Measurements from ENCODE around the gene PTGR1. TPM values are rescaled to one million over a fixed set of nuclear protein-coding genes. Genes with fewer than 3 reads are reported as not detected.

Gene PTGR1
- total and polyA plus RNA-seq, 3 donors from 2014 or later, result 20.9 to 26.6 (median 20.9) TPM

DNA sequence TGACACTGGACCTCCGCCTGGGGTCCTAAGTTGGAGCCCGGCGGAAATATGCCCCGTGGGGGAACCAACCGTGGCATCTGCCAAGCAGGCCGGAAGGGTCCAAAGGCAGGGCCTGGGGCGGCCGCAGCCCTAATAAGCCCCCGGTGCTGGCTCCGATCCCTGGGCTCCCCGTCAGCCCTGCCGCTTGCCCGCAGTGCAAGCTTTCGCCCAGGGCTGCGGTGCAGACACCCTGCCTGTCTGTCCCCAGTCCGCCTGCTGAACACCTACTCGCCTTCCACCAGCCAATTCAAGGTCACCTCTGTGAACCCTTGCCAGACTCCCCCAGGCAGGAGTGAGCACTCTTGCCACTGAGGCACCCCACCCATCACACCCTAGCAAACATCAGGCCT is 502 bp upstream of the PTGR1 start:
- intact Hi-C loops (cut with DNase I; ENCODE audit: low total_unique reads), result no loop called here
- 13 to 20% methylated on average over 14 to 17 of the region's 17 CpGs for WGBS, 2 donors
- H3K27ac ChIP-seq, result peak overlapping the region; percentile 66 to 88
- H3K4me1 ChIP-seq, result peaks cover 9% of the 10 kb centered on the region
- TF ChIP-seq POLR2A (IDR thresholded peaks at IDR 0.05), result no peak
- no peak for TF ChIP-seq CTCF (IDR thresholded peaks at IDR 0.05)
- H3K9me3 ChIP-seq, result no peaks in the 10 kb centered on the region
- DNase-seq, result no peak
- no peaks in the 10 kb centered on the region for H3K27me3 ChIP-seq
- no peaks in the 10 kb centered on the region for H3K36me3 ChIP-seq (ENCODE audit: low read depth, missing control alignments)
- peak overlapping the region; percentile 85 to 86 for H3K4me3 ChIP-seq

GRCh38 chr9:111598733-111599091 is 735 bp downstream of the PTGR1 start:
- DNase-seq, result peak; percentile 46
- peaks cover 9% of the 10 kb centered on the region for H3K4me1 ChIP-seq
- peak overlapping the region; percentile 66 to 88 for H3K27ac ChIP-seq
- intact Hi-C loops (cut with DNase I; ENCODE audit: low total_unique reads), result no loop called here
- H3K27me3 ChIP-seq, result no peaks in the 10 kb centered on the region
- no peaks in the 10 kb centered on the region for H3K36me3 ChIP-seq (ENCODE audit: low read depth, missing control alignments)
- TF ChIP-seq POLR2A (IDR thresholded peaks at IDR 0.05) (no peak), CTCF (IDR thresholded peaks at IDR 0.05) (no peak)
- H3K4me3 ChIP-seq, result peak overlapping the region; percentile 85 to 86
- WGBS, 2 donors, result 1 to 2% methylated on average over 16 of the region's 16 CpGs
- no peaks in the 10 kb centered on the region for H3K9me3 ChIP-seq

DNA sequence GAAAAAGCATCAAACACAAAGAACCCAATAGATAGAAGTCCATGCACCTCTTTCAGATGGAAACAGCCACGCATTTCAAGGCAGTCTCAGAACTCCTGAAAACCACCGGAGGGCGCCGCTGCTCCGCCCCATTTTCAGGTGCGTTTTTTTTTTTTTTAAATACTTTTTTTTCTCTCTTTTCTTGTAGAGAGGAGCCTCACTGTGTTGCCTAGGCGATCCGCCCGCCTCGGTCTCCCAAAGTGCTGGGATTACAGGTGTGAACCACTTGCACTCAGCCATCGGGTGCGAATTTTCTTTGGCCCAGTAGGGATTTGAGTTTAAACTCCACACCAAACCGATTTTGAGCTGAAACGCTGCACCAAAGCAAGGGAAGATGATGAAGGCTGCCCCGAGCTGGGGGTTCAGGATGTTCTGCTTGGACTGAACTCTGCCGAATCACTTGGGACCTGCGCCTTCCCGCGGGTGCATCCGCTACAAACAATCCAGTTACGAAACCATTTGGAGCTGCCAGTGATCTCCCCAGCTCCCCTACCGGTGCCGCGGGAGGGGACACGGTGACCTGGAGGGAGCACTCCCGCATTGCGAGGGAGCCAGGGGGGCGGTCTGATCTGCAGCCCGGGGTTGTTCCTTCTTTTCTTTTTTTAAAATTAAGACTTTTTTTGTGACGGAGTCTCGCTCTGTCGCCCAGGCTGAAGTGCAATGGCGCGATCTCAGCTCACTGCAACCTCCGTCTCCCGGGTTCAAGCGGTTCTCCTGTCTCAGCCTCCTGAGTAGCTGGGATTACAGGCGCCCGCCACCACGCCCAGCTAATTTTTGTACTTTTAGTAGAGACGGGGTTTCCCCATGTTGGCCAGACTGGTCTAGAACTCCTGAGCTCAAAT is 1.4 kb downstream of the PTGR1 start:
- Histone ChIP-seq H3K4me1 (peaks cover 9% of the 10 kb centered on the region), H3K9me3 (no peaks in the 10 kb centered on the region), H3K27ac (peak overlapping the region; percentile 66 to 88), H3K36me3 (ENCODE audit: low read depth, missing control alignments) (no peaks in the 10 kb centered on the region), H3K4me3 (peak overlapping the region; percentile 85 to 86), H3K27me3 (no peaks in the 10 kb centered on the region)
- peak; percentile 73 for DNase-seq
- WGBS, 2 donors, result 1% methylated on average over 40 to 41 of the region's 41 CpGs
- no peak for TF ChIP-seq POLR2A (IDR thresholded peaks at IDR 0.05)
- TF ChIP-seq CTCF (IDR thresholded peaks at IDR 0.05), result peak in 2 of 3 experiments; percentile 45 to 47
- intact Hi-C loops (cut with DNase I; ENCODE audit: low total_unique reads), result no loop called here

DNA sequence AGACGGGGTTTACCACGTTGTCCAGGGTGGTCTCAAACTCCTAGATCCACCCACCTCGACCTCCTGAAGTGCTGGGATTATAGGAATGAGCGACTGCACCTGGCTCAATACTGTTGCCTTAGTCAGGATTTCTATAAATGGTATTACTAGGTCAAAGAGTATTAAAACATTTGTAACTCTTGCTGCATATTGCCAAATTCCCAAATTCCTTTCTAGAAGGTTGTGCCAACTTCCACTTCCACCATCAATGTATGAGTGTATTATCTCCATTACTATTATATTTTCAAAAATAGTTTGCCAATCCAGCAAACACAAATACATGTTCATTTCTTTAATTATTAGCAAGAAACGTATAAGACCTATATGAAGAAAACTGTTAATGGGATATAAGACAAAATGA is 10.6 kb downstream of the PTGR1 start:
- Histone ChIP-seq H3K9me3 (no peaks in the 10 kb centered on the region), H3K4me3 (no peak overlapping the region), H3K4me1 (no peaks in the 10 kb centered on the region), H3K27me3 (no peaks in the 10 kb centered on the region), H3K36me3 (ENCODE audit: low read depth, missing control alignments) (no peaks in the 10 kb centered on the region), H3K27ac (no peak overlapping the region)
- intact Hi-C loops (cut with DNase I; ENCODE audit: low total_unique reads), result no loop called here
- DNase-seq, result no peak
- TF ChIP-seq CTCF (IDR thresholded peaks at IDR 0.05) (no peak), POLR2A (IDR thresholded peaks at IDR 0.05) (no peak)
- WGBS, 2 donors, result 82 to 87% methylated on average over 5 of the region's 5 CpGs

- TF ChIP-seq POLR2A (IDR thresholded peaks at IDR 0.05) (no peak), CTCF (IDR thresholded peaks at IDR 0.05) (no peak)
- DNase-seq, result no peak
- no peaks in the 10 kb centered on the region for H3K36me3 ChIP-seq (ENCODE audit: low read depth, missing control alignments)
Measured at GRCh38 chr9:111586378-111586777, 13.1 kb downstream of the PTGR1 start.

More at GRCh38 chr9:111586378-111586777, 13.1 kb downstream of the PTGR1 start:
- Histone ChIP-seq H3K4me3 (no peak overlapping the region), H3K4me1 (no peaks in the 10 kb centered on the region), H3K27ac (no peak overlapping the region), H3K27me3 (no peaks in the 10 kb centered on the region), H3K9me3 (no peaks in the 10 kb centered on the region)
- WGBS, 2 donors, result 92 to 95% methylated on average over 5 of the region's 5 CpGs
- intact Hi-C loops (cut with DNase I; ENCODE audit: low total_unique reads), result no loop called here
